Adipocyte (in vitro differentiated cells): Measurements from ENCODE around the gene ACVR1.

Source experiments
- DNase-seq: peaks from one replicate; pipeline ENCODE4 v3.0.0-alpha.2; 2015; ENCODE audit warnings: low read depth
- H3K27me3 ChIP-seq: replicated peaks from 2 replicates; pipeline ENCODE4 v1.7.0; 2013; ENCODE audit warnings: mild to moderate bottlenecking, low read length, moderate library complexity; ENCODE audit not compliant: control insufficient read depth, insufficient read depth
- H3K36me3 ChIP-seq: 2 replicates; pipeline ENCODE4 v1.7.0; 2013; ENCODE audit warnings: low read length, mild to moderate bottlenecking, moderate library complexity; ENCODE audit not compliant: control insufficient read depth, insufficient read depth, severe bottlenecking
- H3K4me1 ChIP-seq: 2 replicates; pipeline ENCODE4 v1.7.0; 2013; ENCODE audit warnings: mild to moderate bottlenecking, low read length, moderate library complexity; ENCODE audit not compliant: control insufficient read depth, insufficient read depth
- H3K4me3 ChIP-seq: 2 replicates; pipeline ENCODE4 v1.7.0; 2013; ENCODE audit warnings: mild to moderate bottlenecking, low read length, moderate library complexity
- H3K9ac ChIP-seq: 2 replicates; pipeline ENCODE4 v1.7.0; 2013; ENCODE audit warnings: mild to moderate bottlenecking, low read length, moderate library complexity
- H3K9me3 ChIP-seq: 2 replicates; pipeline ENCODE4 v1.7.0; 2013; ENCODE audit warnings: mild to moderate bottlenecking, low read length, moderate library complexity; ENCODE audit not compliant: control insufficient read depth

ACVR1 gene

GRCh38 chr2:157876066-157876785 lies at the start of gene ACVR1:
ACVR1 (minus strand) TSS chr2:157876330; CDS start chr2:157799493, 76,837 bp downstream.
- peak; percentile 99 for DNase-seq
- Histone ChIP-seq H3K9ac (peak within 1 kb of the TSS; percentile 83), H3K36me3 (no peaks in the 10 kb centered on the region), H3K4me1 (peaks cover 24% of the 10 kb centered on the region), H3K4me3 (peak within 1 kb of the TSS; percentile 78), H3K27me3 (no peaks in the 10 kb centered on the region), H3K9me3 (no peaks in the 10 kb centered on the region)

DNA sequence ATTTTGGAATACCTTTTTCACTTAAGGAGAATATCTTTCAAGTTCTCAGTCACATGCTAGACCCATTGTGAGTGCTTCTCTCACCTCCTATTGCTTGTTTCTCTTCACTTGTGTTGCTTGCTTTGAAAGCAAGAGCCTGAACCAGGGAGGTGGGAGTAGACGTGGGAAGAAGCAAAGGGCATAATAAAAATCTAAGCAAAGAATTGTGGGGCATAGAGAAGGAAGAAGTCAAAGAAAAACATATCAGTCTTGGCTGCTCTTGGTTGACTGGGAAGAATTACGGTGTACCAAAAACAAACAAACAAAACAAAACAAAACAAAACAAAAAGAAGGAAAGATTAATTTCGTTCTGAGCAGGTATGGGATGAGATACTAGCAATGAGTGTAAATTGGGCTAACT lies 48.9 kb upstream of the ACVR1 start:
- H3K36me3 ChIP-seq: no peaks in the 10 kb centered on the region
- H3K9me3 ChIP-seq: peaks cover 13% of the 10 kb centered on the region
- no peaks in the 10 kb centered on the region for H3K4me1 ChIP-seq
- H3K9ac ChIP-seq: no peak overlapping the region
- H3K4me3 ChIP-seq: no peak overlapping the region
- H3K27me3 ChIP-seq: no peaks in the 10 kb centered on the region
- no peak for DNase-seq

GRCh38 chr2:157923598-157924217 lies 47.6 kb upstream of the ACVR1 start:
- H3K36me3 ChIP-seq: no peaks in the 10 kb centered on the region

GRCh38 chr2:157922815-157923214 lies 46.7 kb upstream of the ACVR1 start:
- Histone ChIP-seq H3K9me3 (peaks cover 4% of the 10 kb centered on the region), H3K4me3 (no peak overlapping the region), H3K9ac (no peak overlapping the region), H3K4me1 (no peaks in the 10 kb centered on the region), H3K27me3 (no peaks in the 10 kb centered on the region), H3K36me3 (no peaks in the 10 kb centered on the region)
- DNase-seq: no peak

More at GRCh38 chr2:157923598-157924217, 47.6 kb upstream of the ACVR1 start:
- no peak for DNase-seq
- Histone ChIP-seq H3K4me1 (no peaks in the 10 kb centered on the region), H3K27me3 (no peaks in the 10 kb centered on the region), H3K9ac (no peak overlapping the region), H3K4me3 (no peak overlapping the region), H3K9me3 (peaks cover 5% of the 10 kb centered on the region)

GRCh38 chr2:157922336-157922735 lies 46.2 kb upstream of the ACVR1 start:
- no peak overlapping the region for H3K4me3 ChIP-seq
- no peak overlapping the region for H3K9ac ChIP-seq
- H3K9me3 ChIP-seq: peaks cover 6% of the 10 kb centered on the region

GRCh38 chr2:157920736-157921135 lies 44.6 kb upstream of the ACVR1 start:
- no peaks in the 10 kb centered on the region for H3K4me1 ChIP-seq
- H3K36me3 ChIP-seq: no peaks in the 10 kb centered on the region
- peaks cover 6% of the 10 kb centered on the region for H3K9me3 ChIP-seq
- no peak for DNase-seq
- no peaks in the 10 kb centered on the region for H3K27me3 ChIP-seq
- no peak overlapping the region for H3K9ac ChIP-seq
- no peak overlapping the region for H3K4me3 ChIP-seq

More at GRCh38 chr2:157922336-157922735, 46.2 kb upstream of the ACVR1 start:
- Histone ChIP-seq H3K4me1 (no peaks in the 10 kb centered on the region), H3K36me3 (no peaks in the 10 kb centered on the region), H3K27me3 (no peaks in the 10 kb centered on the region)
- DNase-seq: no peak

- Histone ChIP-seq H3K27me3 (no peaks in the 10 kb centered on the region), H3K4me1 (no peaks in the 10 kb centered on the region), H3K9ac (no peak overlapping the region), H3K9me3 (peaks cover 6% of the 10 kb centered on the region), H3K36me3 (no peaks in the 10 kb centered on the region), H3K4me3 (no peak overlapping the region)
- DNase-seq: no peak
Measured at GRCh38 chr2:157919181-157919580, 43.1 kb upstream of the ACVR1 start.

DNA sequence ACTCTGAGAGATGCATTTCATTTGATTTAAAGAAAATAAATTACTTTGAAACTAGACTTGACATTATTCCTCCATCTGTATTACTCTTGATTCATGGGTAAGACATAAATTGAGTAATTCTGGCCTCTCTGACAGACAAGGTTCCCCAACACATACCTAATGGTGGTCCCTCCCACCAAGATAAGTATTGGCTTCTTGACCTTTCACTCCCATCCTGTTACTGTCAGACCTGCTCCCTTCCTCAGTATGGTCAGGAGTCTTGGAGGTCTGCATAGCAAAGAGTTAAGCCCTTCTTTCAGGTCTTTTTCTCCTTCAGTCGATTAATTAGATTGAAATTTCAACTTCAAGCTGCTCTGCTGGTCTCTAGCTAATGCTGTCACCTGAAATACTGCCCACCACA lies 42.2 kb upstream of the ACVR1 start:
- no peaks in the 10 kb centered on the region for H3K4me1 ChIP-seq
- no peak overlapping the region for H3K4me3 ChIP-seq
- no peaks in the 10 kb centered on the region for H3K27me3 ChIP-seq
- DNase-seq: no peak
- H3K9me3 ChIP-seq: peaks cover 6% of the 10 kb centered on the region
- no peak overlapping the region for H3K9ac ChIP-seq
- H3K36me3 ChIP-seq: no peaks in the 10 kb centered on the region

GRCh38 chr2:157911750-157912149 lies 35.6 kb upstream of the ACVR1 start:
- no peaks in the 10 kb centered on the region for H3K27me3 ChIP-seq
- H3K36me3 ChIP-seq: no peaks in the 10 kb centered on the region
- no peak overlapping the region for H3K4me3 ChIP-seq
- H3K9ac ChIP-seq: no peak overlapping the region
- H3K9me3 ChIP-seq: no peaks in the 10 kb centered on the region
- no peak for DNase-seq
- no peaks in the 10 kb centered on the region for H3K4me1 ChIP-seq

DNA sequence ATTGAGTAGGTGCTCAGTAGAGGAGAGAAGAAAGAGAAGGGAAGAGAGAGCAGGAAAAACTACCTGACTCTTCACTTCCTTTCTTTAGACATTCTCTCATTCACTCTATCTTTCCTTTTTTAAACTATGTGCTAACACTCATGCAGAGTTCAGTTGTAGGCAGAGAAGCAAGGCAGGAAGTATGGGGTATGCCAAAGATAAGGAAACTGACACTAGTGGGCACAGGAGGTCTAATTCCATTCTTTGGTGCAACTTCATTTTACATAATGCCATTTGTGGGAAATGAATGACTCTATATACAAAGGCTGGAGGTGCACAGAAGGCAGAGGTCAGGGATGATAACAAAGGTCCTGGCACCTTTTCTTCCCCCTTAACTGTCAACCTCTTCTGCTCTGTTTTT lies 35.1 kb upstream of the ACVR1 start:
- Histone ChIP-seq H3K9ac (no peak overlapping the region), H3K27me3 (no peaks in the 10 kb centered on the region), H3K36me3 (no peaks in the 10 kb centered on the region), H3K4me1 (no peaks in the 10 kb centered on the region), H3K4me3 (no peak overlapping the region), H3K9me3 (no peaks in the 10 kb centered on the region)
- no peak for DNase-seq

DNA sequence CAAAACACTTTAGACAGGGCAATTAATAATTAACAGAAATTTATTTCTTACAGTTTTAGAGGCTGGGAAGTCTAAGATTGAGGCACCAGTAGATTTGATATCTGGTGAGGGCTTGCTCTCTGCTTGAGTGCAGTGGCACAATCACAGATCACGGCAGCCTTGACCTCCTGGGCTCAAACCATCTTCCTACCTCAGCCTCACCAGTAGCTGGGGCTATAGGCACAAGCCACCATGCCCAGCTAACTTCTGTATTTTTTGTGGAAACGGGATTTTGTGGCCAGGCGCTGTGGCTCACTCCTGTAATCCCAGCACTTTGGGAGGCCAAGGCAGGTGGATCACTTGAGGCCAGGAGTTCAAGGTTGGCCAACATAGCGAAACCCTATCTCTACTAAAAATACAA lies 29.0 kb upstream of the ACVR1 start:
- Histone ChIP-seq H3K9ac (no peak overlapping the region), H3K27me3 (no peaks in the 10 kb centered on the region), H3K36me3 (no peaks in the 10 kb centered on the region), H3K9me3 (no peaks in the 10 kb centered on the region), H3K4me1 (peaks cover 12% of the 10 kb centered on the region), H3K4me3 (no peak overlapping the region)
- no peak for DNase-seq
